Stimulated activated CD4-positive, alpha-beta T cell treated with anti-CD3 and anti-CD28 coated beads, Interleukin-15, amount 100 ng/mL, for 1 hour (primary cell): ENCODE results near the gene SCUBE3.

Experiments
- DNase-seq, 2 donors: peaks; one replicate each; pipeline ENCODE4 v3.0.0-alpha.2; 2020; ENCODE audit warnings: low read depth in 1 of 2, low spot score in 1 of 2

SCUBE3 gene

DNA sequence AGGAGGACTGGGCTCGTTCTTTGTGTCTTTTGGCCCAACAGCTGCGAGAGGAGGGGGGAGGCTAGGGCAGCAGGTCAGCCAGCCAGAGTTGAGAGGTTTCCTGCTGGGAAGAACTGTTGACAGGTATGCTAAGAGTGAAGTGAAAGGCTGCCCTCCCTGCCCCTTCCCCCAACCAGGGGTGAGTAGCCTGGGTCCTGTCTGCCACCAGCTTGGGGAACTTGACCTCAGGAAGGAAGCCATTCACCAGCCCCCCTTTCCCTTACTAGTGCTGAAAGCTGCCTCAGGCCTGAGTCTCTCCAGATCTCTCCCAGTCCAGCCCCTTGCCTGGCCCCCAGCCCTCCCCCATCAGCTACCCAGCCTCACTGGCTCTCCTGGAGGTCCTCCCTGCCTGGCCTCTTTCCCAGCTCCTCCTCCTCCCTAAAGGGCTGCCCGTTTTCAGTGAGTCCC, 25.1 kb downstream of the SCUBE3 start:
- DNase-seq: no peak

DNA sequence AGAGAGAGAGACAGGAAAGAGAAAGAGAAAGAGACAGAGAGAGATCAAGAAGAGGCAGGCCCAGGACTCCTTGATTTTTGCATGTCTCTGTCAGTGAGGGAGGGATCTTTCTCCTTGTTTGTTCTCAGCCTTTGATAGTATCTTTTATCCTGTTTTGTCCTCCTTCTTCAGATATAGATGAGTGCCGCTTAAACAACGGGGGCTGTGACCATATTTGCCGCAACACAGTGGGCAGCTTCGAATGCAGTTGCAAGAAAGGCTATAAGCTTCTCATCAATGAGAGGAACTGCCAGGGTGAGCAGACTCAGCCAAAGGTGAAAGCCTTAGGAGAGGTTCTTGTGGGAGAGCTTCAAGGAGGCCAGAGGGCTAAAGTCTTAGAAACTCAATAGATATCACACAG, 25.8 kb downstream of the SCUBE3 start:
- no peak for DNase-seq

DNA sequence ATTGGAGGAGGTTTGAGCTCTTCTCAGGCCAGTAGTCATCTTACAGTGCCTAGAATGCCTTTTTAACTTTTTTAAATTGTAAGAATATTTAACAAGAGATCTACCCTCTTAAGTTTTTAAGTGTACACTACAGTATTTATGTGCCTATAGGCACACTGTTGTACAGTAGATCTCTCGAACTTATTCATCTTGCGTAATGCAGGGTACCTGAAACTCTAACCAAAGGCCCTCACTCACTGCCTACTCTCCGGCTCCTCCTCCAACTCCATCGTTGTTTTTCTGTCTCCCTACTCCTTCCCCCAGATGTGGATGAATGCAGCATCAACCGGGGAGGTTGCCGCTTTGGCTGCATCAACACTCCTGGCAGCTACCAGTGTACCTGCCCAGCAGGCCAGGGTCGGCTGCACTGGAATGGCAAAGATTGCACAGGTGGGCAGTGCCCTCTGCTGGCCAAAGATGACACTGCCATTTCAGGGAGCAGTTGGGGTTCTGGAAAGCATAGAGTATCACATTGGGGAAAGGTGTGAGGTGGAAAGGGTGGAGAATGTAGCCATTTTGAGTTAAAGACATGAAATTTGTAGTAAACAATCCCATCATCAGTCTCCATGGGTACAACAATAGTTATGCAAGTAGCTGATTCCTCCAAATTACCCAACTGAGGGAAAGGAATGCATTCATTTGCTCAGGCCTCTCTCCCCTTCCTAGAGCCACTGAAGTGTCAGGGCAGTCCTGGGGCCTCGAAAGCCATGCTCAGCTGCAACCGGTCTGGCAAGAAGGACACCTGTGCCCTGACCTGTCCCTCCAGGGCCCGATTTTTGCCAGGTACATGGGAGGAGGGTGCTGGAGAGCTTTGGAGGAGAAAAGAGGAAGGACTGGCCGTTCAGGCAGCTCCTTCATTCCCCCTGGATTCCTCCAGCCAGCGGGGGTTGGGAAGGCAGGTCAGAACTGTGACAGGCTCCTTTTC, 27.4 kb downstream of the SCUBE3 start:
- peak; percentile 51 to 65 for DNase-seq

DNA sequence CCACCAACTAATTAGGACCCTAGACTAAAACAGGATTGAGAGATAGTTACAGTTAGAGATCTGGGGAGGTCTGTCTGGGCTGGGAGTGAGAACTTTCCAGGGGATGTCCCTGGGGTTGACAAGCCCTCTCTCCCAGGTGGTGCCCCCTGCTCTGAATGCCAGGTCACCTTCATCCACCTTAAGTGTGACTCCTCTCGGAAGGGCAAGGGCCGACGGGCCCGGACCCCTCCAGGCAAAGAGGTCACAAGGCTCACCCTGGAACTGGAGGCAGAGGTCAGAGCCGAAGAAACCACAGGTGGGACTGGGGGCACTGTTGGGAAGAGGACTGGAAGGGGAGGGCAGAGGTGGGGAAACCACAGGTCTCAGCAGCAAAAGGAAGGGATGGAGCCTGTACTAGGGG, 28.7 kb downstream of the SCUBE3 start:
- DNase-seq: no peak

DNA sequence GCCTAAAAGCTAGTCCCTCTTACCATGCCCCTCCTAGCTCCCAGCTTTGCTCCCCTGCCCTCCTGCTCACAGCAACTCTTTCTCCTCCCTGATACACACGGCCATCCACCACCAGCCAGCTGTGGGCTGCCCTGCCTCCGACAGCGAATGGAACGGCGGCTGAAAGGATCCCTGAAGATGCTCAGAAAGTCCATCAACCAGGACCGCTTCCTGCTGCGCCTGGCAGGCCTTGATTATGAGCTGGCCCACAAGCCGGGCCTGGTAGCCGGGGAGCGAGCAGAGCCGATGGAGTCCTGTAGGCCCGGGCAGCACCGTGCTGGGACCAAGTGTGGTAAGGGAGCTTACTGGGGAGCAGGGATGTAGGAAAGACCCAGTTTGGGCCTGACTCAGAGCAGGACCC, 29.1 kb downstream of the SCUBE3 start:
- DNase-seq: no peak

DNA sequence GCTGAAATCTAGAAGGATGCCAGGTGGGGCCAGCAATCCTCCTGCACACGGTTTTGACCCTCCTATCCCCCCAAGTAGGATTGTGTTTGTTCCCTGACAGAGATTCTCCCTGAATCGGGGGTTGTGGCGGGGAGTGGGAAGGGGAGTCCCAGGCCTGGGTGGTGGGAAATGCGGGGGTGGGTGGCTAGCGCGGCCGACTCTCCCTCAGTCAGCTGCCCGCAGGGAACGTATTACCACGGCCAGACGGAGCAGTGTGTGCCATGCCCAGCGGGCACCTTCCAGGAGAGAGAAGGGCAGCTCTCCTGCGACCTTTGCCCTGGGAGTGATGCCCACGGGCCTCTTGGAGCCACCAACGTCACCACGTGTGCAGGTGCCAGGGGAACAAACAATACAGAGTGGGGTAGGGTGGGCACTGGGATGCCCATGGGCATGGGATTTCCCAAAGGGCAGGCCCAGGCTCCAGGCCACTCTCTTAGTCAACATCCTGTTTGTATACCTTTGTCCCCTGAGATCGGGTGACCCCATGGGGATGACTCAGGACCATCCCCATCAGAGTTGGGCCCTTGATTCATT, 29.7 kb downstream of the SCUBE3 start:
- no peak for DNase-seq

DNA sequence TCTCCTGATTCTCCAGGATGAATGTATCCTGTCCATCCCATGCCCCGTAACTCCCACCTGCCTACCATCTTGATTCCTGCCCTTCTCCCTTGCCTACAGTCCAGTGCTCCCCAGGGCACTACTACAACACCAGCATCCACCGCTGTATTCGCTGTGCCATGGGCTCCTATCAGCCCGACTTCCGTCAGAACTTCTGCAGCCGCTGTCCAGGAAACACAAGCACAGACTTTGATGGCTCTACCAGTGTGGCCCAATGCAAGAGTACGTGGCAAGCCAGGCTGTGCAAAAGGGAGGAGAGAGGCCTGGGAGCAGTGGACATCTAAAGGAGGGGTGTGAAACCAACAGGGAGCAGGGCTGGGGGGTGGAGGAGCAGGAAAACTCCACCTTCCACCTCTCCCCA, 30.8 kb downstream of the SCUBE3 start:
- no peak for DNase-seq

DNA sequence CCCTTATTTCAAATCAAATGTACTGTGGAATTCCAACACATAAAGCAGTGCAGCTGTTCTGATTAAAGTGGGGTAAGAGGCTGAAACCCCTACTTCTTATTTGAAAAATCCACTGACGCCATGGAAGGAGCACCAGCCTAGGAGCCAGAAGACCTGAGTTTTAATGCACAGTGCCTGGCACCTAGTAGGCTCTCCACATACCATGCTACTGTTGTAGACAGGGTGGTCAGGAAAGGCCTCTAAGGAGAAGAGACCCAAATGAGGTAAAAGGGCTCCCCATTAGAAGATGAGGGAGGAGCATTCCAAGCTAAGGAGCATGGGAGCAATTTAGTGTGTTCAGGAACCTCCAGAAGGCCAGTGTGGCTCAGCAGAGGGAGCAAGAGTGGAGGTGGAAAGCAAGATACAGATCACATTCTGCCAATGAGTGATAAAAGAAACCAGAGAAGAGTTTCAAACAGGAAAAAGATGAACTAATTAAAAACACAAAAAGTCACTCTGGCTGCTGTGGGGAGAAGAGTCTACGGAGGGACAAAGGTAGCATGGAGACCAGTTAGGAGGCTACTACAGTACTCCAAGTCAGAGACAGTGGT, 34.0 kb downstream of the SCUBE3 start:
- DNase-seq: no peak

DNA sequence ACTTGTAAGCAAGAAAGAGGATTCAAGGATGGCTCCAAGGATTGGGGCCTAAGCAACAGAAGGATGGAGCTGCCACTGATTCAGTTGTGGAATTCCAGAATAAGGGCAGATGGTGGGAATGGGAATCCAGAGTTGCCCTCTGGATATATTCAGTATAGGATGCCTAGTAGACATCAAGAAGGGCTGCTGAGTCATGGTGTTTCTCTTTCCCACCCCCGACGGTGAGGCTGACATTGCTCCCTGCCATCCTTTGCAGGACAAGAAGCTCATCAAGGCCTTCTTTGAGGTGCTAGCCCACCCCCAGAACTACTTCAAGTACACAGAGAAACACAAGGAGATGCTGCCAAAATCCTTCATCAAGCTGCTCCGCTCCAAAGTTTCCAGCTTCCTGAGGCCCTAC, 34.5 kb downstream of the SCUBE3 start:
- DNase-seq: no peak

DNA sequence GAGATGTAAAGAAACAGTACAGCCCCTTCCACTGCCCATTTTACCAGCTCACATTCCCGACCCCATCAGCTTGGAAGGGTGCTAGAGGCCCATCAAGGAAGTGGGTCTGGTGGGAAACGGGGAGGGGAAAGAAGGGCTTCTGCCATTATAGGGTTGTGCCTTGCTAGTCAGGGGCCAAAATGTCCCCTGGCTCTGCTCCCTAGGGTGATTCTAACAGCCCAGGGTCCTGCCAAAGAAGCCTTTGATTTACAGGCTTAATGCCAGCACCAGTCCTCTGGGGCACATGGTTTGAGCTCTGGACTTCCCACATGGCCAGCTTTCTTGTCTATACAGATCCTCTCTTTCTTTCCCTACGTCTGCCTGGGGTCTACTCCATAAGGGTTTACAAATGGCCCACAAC, 35.2 kb downstream of the SCUBE3 start:
- no peak for DNase-seq

DNA sequence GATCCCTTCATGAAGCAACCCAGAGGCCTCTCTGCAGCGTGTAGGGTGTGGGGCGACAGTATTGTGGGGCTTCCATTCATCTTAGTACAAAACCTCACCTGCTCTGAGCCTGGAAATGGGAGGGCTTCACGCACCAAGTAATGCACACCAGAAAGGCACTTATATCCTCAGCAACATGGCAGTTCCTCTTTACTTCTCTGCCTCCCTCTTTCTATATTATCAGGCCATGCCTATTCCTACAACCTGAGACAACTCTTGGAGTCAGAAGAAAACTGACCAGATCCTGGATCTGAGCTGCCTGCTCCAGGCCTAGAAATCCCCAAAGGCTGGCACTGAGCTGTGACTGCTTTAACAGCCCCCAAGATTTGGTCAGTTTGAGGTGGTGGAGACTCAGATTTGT, 38.2 kb downstream of the SCUBE3 start:
- no peak for DNase-seq

DNA sequence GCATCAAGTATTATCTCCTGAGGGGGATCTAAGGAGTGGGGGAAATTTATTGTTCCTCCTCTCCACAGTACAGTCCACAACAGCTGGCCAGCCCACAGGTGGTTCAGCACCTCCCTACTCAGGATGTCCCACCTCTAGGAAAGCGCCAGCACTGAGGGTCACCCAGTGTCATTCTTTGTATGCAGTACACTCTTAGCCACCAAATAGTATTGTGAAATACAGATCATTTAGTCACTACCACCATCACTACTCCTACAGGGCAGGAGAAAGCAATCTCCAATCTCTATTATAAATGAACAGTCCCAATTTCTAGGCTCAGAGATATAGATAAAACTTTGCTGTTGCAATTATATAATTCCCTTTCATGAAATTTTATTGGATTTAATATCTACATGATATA, 39.5 kb downstream of the SCUBE3 start:
- no peak for DNase-seq

DNA sequence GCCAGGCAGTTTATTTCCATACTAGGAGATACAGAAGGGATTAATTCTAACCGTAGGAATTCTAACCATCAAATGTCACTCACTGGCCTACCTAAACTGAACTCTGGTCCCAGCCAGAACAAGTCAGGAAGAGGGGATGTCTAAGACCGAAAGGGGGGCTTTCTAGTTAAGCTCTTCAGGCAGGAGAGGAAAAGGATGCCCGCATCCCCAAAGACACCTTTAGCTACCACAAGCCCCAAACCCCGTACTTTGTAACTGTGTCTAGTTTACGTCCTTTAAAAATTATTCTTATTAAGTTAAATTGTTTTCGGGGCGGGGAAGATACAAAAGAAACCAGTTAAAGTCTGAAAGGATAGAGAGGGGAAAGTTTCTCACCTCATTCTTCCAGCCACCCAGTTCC, 44.6 kb downstream of the SCUBE3 start:
- DNase-seq: no peak

DNA sequence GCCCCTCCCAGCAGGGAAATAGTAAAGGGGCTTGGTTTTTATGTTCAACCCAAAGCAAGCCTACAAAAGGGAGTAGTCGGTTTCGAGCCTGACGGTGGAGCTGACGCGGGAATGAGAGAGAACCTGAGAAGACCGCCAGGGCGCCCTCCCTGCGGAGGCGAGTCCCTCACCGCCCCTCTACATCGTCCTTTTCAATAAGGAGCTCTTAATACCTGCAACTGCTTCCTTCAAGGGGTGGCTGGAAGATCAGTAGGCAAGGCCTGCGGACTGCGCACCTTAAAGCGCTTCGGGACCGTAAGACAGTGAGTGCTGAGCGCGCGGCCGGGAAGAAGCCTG, 45.1 kb downstream of the SCUBE3 start:
- DNase-seq: peak in 1 of 2 donors; percentile 24

DNA sequence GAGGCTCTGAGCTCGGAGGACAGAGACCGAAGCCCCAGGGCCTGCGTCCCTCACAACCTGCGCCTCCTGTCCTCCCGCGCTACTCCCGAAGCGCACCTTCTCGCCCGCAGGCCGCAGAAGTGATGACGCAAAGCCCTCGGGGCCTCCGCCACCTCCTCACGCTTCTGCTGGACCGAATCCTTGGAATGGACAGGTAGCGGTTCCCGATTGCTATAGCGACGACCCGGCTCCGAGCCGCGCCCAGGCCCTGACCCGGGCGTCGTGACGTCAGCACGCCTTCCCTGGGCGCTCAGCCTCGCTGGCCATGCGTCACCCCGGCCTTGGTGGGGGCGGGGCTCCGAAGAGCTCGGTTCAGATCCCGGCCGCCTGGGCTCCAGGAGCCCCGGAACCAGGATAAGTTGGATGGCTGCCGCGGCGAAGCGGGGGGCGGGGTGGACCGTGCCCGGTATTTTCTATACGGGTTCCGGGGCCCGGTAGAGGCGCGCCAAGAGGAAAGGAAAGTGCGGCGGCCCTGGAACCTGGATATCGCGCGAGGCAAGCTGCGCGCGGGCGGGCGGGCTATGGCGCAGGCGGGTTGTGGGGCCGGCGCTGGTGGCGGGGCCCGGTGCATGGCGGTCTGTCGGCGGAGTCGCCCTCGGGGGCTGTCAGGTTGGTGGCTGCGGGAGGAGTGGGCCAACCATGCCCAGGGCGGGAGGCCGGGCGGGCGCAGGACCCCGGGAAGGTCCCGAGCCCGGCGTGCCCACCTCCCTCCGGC, 45.6 kb downstream of the SCUBE3 start, which contains the start of gene ZNF76:
Gene ZNF76, plus strand, starts transcription at position 542 of the 754 bp plus-strand sequence. CDS start 21,417 bp downstream, outside the sequence.
- peak; percentile 82 to 88 for DNase-seq

DNA sequence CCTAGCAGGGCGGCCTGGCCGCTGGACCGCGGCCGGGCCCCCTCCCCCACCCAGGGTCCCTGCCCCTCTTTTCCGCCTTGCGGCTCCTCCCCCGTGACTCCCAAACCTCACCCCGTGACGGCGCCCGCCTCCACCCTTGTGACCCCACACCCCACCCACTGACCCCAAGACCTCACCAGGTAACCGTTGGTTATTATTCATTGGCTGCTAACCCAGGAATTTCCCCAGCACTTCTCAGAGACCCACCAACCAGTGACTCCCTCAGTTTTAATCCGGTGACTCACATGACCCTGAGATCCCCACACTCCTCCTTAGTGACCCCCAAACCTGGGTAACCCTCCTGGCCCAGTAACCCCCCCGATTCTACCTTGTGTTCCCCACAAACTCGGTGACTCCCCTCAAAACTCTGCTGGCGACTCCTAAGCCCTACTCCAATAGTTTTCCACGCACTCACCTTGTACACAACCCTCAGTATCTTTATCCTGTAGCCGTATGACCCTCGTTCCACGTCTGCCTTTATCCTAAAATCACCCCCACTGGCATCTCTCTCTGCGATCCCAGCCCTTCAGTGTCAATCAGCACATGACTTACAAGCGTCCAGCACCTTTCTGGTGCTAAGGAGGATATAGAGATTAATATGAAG, 46.3 kb downstream of the SCUBE3 start:
- peak; percentile 45 to 52 for DNase-seq

DNA sequence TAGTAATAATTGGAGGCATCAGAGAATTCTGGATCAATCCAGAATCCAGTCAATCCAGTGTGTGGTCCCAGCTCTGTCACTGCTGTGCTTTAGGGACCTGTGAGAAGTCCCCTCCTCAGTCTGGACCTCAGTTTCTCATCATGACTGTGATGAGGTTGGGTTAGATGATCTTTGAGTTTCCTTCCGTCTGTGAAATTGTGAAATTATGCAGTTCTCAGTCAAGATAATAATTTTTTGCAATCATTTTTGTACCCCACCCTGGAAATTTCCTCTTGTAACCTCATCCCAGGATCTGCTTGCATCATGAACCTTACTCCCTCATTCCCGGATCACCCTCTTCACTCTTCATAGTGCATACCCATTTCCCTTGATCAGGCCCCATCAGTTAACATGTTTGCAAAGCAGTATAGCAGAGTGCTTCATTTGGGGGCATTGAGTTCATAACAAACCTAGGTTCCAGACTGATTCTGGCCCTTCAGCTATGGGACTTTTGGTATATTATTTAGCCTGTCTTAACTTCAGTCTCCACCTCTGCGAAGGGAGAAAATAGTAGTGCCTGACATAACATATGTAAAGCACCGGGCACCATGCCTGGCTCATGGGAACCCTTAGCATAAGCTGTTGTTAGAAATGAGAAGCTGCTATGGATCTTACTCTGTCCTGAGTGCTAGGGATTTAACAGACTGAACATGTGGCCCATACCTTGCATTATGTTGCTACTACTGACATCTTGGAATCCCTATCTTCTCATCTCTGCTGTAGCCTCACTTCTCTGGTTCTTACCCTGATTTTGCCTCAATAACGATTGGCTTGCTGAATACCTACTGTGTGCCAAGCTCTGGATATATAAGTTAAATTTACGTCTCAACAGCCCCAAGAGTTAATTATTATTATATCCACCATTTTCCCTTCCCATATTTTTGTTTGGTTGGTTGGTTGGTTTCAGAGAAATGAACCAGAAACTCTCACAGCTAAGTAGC, 47.1 kb downstream of the SCUBE3 start:
- no peak for DNase-seq

DNA sequence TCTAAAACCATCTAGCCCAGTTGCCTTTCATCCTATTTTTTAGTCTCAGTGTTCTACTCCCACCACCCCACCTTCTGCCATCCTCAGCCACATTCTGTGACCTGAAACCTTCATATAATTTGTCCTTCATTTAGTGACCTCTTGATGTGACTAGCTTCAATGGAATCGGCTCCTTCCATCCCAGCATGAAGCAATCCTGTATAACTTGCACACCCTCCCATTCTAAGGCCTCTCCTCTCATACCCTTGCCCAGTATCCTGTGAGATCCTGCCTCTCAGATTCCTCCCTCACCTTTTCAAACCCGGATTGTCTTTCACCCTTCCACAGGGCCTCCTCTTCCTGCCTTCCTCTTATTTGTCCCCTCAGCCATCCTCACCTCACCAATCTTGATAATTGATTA, 48.8 kb downstream of the SCUBE3 start:
- DNase-seq: no peak

DNA sequence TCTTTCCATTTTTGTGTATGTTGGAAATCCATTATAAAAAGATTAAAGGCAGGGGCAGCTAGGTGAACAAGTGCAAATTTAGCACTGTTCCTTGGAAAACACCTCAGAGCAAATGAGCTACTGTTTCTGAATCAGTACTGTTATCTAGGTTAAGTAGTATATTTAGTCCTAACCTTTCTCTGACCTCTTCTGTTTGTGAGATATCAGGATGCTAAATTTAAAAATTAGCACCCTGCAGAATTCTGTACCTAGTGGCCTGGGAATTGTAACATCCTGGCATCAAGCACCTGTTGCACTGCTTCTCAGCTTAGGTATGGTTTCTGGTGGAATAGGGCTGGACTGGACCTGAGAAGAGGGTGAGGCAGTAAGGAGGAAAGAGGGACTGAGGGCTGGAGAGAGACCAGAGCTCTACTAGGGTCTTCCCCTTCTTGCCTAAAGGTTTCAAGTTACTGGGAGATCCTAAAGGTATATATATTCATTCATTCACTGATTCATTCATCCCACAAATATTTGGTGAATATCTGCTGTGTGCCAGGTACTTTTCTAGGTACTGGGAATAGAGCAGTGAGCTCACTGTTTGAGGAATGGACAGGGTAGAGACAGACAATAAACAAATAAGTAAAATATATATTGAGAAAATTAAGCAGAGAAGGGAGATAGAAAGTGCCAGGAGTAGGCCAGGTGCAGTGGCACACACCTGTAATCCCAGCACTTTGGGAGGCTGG, 51.0 kb downstream of the SCUBE3 start:
- no peak for DNase-seq
